Transverse colon (tissue), 4 donors: ENCODE measurements around the gene BPTF. TPM values are rescaled to one million over a fixed set of nuclear protein-coding genes. Genes with fewer than 3 reads are reported as not detected.
"Not testable (repeated sequence)": the region's sequence is repeated elsewhere in the genome, so short reads cannot be mapped to it uniquely, and the experiment has no call there.

Experiments used
- DNase-seq: peaks from one replicate; pipeline ENCODE4 v3.0.0-alpha.2; 2019
- H3K27ac ChIP-seq, 4 donors: fragments of 200-600 bp; sonication (generic); 2 replicates each; pipeline ENCODE4 v1.5.1; 2016 to 2018; ENCODE audit warnings: inconsistent platforms in 4 of 4
- H3K27me3 ChIP-seq: fragments of 200-600 bp; sonication (generic); 2 replicates; pipeline ENCODE4 v1.5.1; 2017; ENCODE audit warnings: inconsistent platforms
- H3K36me3 ChIP-seq, 4 donors: fragments of 200-600 bp; sonication (generic); 2 replicates each; pipeline ENCODE4 v1.5.1; 2017 to 2019; ENCODE audit warnings: inconsistent platforms in 4 of 4
- H3K4me1 ChIP-seq, 4 donors: fragments of 200-600 bp; sonication (generic); 2 replicates each; pipeline ENCODE4 v1.5.1; 2017 to 2020; ENCODE audit warnings: inconsistent platforms in 4 of 4
- H3K4me3 ChIP-seq, 4 donors: fragments of 200-600 bp; sonication (generic); 1 replicate in 1 of 4; 2 replicates in 3 of 4; pipeline versions ENCODE4 v1.5.1 to v1.6.1; 2017 to 2019; ENCODE audit warnings: inconsistent platforms in 4 of 4
- H3K9me3 ChIP-seq, 2 donors: fragments of 200-600 bp; sonication (generic); 2 replicates each; pipeline ENCODE4 v1.5.1; 2017 to 2019; ENCODE audit warnings: inconsistent platforms in 2 of 2
- EP300 ChIP-seq: sonication (generic); formaldehyde crosslinking; IDR thresholded peaks from one replicate; pipeline ENCODE4 v1.6.1; 2017; ENCODE audit warnings: antibody characterized with exemption, low read depth
- POLR2A ChIP-seq: fragments of 450-650 bp; IDR thresholded peaks from one replicate; pipeline ENCODE4 v1.6.1; 2016; ENCODE audit warnings: antibody characterized with exemption, mild to moderate bottlenecking, moderate library complexity
- POLR2AphosphoS5 ChIP-seq, 3 donors: sonication (generic); formaldehyde crosslinking; IDR thresholded peaks; one replicate each; pipeline ENCODE4 v1.6.1; 2016; ENCODE audit warnings: antibody characterized with exemption in 3 of 3
- whole genome bisulfite sequencing, 2 donors: methylation state at CpG; one replicate each; pipeline ENCODE4 v1.1.5; 2018; ENCODE audit warnings: low coverage in 1 of 2; 5-methylcytosine and 5-hydroxymethylcytosine counted together
- in situ Hi-C, 4 donors: fragments of 200-750 bp; cut with MboI; loops; one replicate each; pipeline versions ENCODE4 v1.15.0 to v1.15.1; 2017; ENCODE audit warnings: low sequenced_read_pairs in 3 of 4, low pct_ligation_motif_present in 1 of 4, low pct_unique_long_range_greater_than_20kb in 1 of 4
- intact Hi-C: fragments of 100-400 bp; cut with DNase I; formaldehyde crosslinking; loops from one replicate; pipeline ENCODE4 v1.15.1; 2023; ENCODE audit warnings: low total_unique reads
- total RNA-seq, 4 donors: library from RNA; depleted of rRNA; stranded (reverse); fragments of >200 nt; gene quantifications; one replicate each; pipeline ENCODE4 v1.1.0, GENCODE V29; 2016
- TF ChIP-seq, protein P1 (sequence below), 5 experiments: fragments of 200-600 bp in 3 of 5; fragments of 450-650 bp in 2 of 5; sonication (generic) in 3 of 5; IDR thresholded peaks; 1 replicate in 2 of 5; 2 replicates in 3 of 5; pipeline ENCODE4 v1.5.1; 2016 to 2017; ENCODE audit warnings: antibody characterized with exemption in 5 of 5, inconsistent platforms in 3 of 5, mild to moderate bottlenecking in 2 of 5, moderate library complexity in 1 of 5

Gene BPTF
- total RNA-seq, 4 donors from 2014 or later: 70.3 to 158 (median 86.7) TPM

DNA sequence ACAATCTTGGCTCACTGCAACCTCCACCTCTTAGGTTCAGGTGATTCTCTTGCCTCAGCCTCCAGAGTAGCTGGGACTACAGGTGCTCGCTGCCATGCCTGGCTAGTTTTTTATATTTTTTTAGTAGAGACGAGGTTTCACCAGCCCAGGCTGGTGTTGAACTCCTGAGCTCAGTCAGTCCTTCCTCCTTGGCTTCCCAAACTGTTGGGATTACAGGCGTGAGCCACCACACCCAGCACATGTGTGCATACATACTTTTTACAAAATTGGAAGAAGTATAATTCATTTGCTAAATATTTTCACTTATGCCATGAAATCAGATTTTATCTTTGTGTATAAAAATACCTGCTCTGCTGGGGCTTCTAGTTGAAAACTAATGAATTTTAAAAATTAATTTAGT is 13.2 kb downstream of the BPTF start:
- H3K4me1 ChIP-seq: peaks cover 4 to 27% (median 17%) of the 10 kb centered on the region in 4 donors
- 69% methylated on average over 3 of the region's 3 CpGs; no CpG with 5 or more reads in 1 of the 2 donors for WGBS, 2 donors
- H3K9me3 ChIP-seq: no peaks in the 10 kb centered on the region
- no peaks in the 10 kb centered on the region for H3K36me3 ChIP-seq
- no peak overlapping the region for H3K4me3 ChIP-seq
- no peak overlapping the region for H3K27ac ChIP-seq
- DNase-seq: no peak
- in situ Hi-C loops: no loop called here
- intact Hi-C loops: no loop called here
- TF ChIP-seq EP300: no peak
- no peak for TF ChIP-seq POLR2A
- TF ChIP-seq, protein P1, sequence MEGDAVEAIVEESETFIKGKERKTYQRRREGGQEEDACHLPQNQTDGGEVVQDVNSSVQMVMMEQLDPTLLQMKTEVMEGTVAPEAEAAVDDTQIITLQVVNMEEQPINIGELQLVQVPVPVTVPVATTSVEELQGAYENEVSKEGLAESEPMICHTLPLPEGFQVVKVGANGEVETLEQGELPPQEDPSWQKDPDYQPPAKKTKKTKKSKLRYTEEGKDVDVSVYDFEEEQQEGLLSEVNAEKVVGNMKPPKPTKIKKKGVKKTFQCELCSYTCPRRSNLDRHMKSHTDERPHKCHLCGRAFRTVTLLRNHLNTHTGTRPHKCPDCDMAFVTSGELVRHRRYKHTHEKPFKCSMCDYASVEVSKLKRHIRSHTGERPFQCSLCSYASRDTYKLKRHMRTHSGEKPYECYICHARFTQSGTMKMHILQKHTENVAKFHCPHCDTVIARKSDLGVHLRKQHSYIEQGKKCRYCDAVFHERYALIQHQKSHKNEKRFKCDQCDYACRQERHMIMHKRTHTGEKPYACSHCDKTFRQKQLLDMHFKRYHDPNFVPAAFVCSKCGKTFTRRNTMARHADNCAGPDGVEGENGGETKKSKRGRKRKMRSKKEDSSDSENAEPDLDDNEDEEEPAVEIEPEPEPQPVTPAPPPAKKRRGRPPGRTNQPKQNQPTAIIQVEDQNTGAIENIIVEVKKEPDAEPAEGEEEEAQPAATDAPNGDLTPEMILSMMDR (IDR thresholded peaks at IDR 0.05): no peak
- TF ChIP-seq POLR2AphosphoS5 (IDR thresholded peaks at IDR 0.05): no peak
- H3K27me3 ChIP-seq: no peaks in the 10 kb centered on the region

DNA sequence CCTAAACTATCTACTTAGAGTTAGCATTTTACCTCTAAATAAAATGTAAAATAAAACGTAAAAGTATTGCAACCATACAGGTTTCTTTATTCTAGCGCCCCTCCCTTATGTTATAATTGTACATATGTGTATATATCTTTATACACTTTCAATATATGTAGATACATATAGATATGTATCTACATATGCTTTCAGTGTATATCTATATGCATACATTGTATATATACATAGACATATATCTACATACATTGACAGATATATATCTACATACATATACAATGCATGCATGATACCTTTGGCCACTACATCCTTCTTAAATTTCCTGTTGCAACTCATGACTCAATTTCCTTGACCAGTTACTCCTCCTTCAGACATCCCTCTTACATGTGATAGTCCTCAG is 16.7 kb downstream of the BPTF start:
- H3K36me3 ChIP-seq: no peaks in the 10 kb centered on the region
- no peak overlapping the region for H3K4me3 ChIP-seq
- in situ Hi-C loops: no loop called here
- peaks cover 0 to 21% (median 10%) of the 10 kb centered on the region in 4 donors for H3K4me1 ChIP-seq
- no peak overlapping the region for H3K27ac ChIP-seq
- no peaks in the 10 kb centered on the region for H3K27me3 ChIP-seq
- no peaks in the 10 kb centered on the region for H3K9me3 ChIP-seq
- TF ChIP-seq POLR2A: no peak
- no peak for TF ChIP-seq POLR2AphosphoS5 (IDR thresholded peaks at IDR 0.05)
- TF ChIP-seq, protein P1 (IDR thresholded peaks at IDR 0.05): no peak
- TF ChIP-seq EP300: no peak
- WGBS, 2 donors: 94 to 95% methylated on average over 2 of the region's 2 CpGs
- no peak for DNase-seq
- intact Hi-C loops: no loop called here

DNA sequence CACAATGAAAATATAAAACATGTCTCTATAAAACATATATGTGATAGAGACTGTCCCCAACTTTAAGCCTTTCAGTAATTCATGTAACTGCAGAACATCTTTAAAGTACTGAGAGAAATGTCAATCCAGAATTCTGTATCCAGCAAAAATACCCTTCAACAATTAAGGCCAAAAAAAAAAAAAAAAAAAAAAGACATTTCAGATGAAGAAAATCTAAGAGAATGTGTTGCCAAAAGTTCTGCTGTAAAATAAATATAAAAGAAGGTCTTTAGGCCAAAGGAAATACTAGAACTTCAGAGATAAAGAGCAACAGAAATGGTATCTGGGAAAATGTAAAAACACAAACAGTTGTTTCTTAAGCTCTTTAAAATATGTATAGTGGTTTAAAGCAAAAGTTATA is 17.3 kb downstream of the BPTF start:
- no peak for DNase-seq
- Histone ChIP-seq H3K36me3 (no peaks in the 10 kb centered on the region), H3K27ac (no peak overlapping the region), H3K9me3 (no peaks in the 10 kb centered on the region), H3K27me3 (no peaks in the 10 kb centered on the region), H3K4me1 (peaks cover 0 to 23% (median 10%) of the 10 kb centered on the region in 4 donors), H3K4me3 (no peak overlapping the region)
- in situ Hi-C loops: no loop called here
- intact Hi-C loops: no loop called here
- no peak for TF ChIP-seq POLR2AphosphoS5 (IDR thresholded peaks at IDR 0.05)
- no peak for TF ChIP-seq POLR2A
- TF ChIP-seq, protein P1 (IDR thresholded peaks at IDR 0.05): no peak
- TF ChIP-seq EP300: no peak

DNA sequence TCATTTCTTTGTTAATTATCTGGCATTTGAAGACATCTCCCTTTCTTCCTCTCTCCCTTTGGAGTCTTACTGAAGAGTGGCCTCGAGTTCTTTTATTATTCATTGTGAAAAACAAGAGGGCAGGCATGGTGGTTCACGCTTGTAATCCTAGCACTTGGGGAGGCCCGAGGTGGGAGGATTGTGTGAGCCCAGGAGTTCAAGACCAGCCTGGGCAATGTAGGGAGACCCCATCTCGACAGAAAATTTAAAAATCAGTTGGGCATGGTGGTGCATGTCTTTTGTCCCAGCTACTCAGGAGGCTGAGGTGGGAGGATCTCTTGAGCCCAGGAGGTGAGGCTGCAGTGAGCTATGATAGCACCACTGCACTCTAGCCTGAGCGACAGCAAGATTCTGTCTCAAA is 20.1 kb downstream of the BPTF start:
- H3K4me1 ChIP-seq: peaks cover 0 to 9% (median 2%) of the 10 kb centered on the region in 4 donors
- in situ Hi-C loops: no loop called here
- no peak for TF ChIP-seq EP300
- TF ChIP-seq, protein P1 (IDR thresholded peaks at IDR 0.05): no peak
- no peak for TF ChIP-seq POLR2A
- TF ChIP-seq POLR2AphosphoS5 (IDR thresholded peaks at IDR 0.05): no peak
- DNase-seq: no peak
- no peak overlapping the region for H3K4me3 ChIP-seq
- intact Hi-C loops: no loop called here
- H3K27ac ChIP-seq: no peak overlapping the region
- no peaks in the 10 kb centered on the region for H3K27me3 ChIP-seq
- H3K9me3 ChIP-seq: no peaks in the 10 kb centered on the region
- WGBS, 2 donors: 85 to 90% methylated on average over 5 of the region's 5 CpGs
- no peaks in the 10 kb centered on the region for H3K36me3 ChIP-seq

DNA sequence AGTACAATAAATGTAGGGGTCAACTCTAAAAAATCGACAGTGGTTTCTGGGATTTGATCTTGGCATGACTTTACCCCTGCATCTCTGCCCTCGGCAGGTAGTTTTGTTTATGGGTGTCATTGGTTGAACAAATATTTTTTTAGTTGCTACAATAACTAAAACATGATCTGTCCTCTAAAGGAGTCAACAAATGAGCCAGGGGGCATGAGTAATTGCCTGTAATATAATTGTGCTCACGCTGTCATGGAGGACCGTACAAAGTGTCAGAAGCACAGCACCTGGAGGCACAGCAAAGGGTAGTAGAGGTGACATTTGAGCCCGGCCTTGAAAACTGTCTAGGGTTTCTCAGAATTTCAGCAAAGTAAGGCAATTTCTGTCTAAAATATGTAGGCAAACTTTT is 22.9 kb downstream of the BPTF start:
- H3K36me3 ChIP-seq, intact Hi-C loops, H3K9me3 ChIP-seq, DNase-seq, H3K27me3 ChIP-seq, H3K27ac ChIP-seq, in situ Hi-C loops, H3K4me3 ChIP-seq: not testable (repeated sequence)
- 48 to 64% methylated on average over 3 to 5 of the region's 5 CpGs for WGBS, 2 donors
- peaks cover 0 to 14% (median 0%) of the 10 kb centered on the region in 4 donors for H3K4me1 ChIP-seq

DNA sequence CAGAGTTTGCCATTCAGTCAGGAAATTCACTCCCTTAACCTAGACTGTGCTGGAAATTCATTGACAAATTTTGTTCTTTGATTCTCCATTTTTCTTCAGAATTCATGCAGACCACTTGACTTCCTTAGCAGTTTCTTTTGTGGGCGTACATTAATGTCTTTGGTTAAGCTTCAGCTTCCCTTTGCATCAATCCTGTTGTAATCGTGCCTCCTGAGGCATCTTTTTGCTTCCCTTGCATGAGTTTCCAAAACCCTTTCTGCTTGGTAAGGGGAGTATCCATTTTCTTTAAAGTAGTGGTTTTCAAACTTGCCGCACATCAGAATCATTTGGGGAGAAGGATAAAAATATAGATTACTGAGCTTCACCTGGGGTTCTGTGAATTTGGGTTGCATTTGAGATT is 23.5 kb downstream of the BPTF start:
- WGBS, 2 donors: 67 to 87% methylated on average over 1 to 3 of the region's 3 CpGs
- peaks cover 0 to 14% (median 0%) of the 10 kb centered on the region in 4 donors for H3K4me1 ChIP-seq
- H3K36me3 ChIP-seq, intact Hi-C loops, H3K27me3 ChIP-seq, H3K4me3 ChIP-seq, DNase-seq, in situ Hi-C loops, H3K27ac ChIP-seq, H3K9me3 ChIP-seq: not testable (repeated sequence)
